ENCODE results near the gene KLF15. TPM values are rescaled to one million over a fixed set of nuclear protein-coding genes. Genes with fewer than 3 reads are reported as not detected.

KLF15 gene
- total RNA-seq, 1 donor from 2014 or later, result 0.14 TPM

GRCh38 chr3:126377211-126377610 lies 20.0 kb upstream of the KLF15 start:
- Mint-ChIP-seq H3K36me3 (ENCODE audit: low read depth) (no peaks in the 10 kb centered on the region), H3K27me3 (ENCODE audit: low read depth) (no peaks in the 10 kb centered on the region), H3K4me3 (ENCODE audit: low read depth) (no peak overlapping the region), H3K27ac (no peak overlapping the region), H3K4me1 (ENCODE audit: low read depth) (no peaks in the 10 kb centered on the region), H3K9me3 (no peaks in the 10 kb centered on the region)
- intact Hi-C loops (cut with micrococcal nuclease), result no loop called here
- no peak for DNase-seq (ENCODE audit: low spot score)

DNA sequence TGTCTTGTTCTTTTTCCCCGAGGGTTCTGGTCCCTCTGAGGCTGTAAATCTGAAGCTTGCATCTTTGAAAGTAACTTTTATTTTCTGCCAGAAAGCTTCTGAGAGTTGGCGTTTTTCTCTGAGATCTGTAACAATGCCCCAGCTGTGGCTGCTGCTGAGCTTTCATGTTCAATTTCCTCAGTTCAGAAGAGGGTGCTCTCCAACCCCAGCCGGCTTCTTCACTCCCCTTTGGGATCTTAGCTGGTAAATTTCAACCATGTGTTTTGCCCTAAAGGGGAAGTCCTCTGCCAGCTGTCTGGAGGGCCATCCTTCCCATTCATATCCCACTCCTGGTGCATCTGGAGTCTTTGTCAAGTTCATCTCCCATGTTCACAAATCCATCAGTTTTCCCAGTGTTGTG lies 19.2 kb upstream of the KLF15 start:
- no peaks in the 10 kb centered on the region for H3K4me1 Mint-ChIP-seq (ENCODE audit: low read depth)
- no peak overlapping the region for H3K4me3 Mint-ChIP-seq (ENCODE audit: low read depth)
- no peaks in the 10 kb centered on the region for H3K27me3 Mint-ChIP-seq (ENCODE audit: low read depth)
- no peaks in the 10 kb centered on the region for H3K36me3 Mint-ChIP-seq (ENCODE audit: low read depth)
- DNase-seq (ENCODE audit: low spot score), result no peak
- no peaks in the 10 kb centered on the region for H3K9me3 Mint-ChIP-seq
- intact Hi-C loops (cut with micrococcal nuclease), result no loop called here
- H3K27ac Mint-ChIP-seq, result no peak overlapping the region

- H3K27ac Mint-ChIP-seq, result no peak overlapping the region
- no peaks in the 10 kb centered on the region for H3K27me3 Mint-ChIP-seq (ENCODE audit: low read depth)
- no peak for DNase-seq (ENCODE audit: low spot score)
- H3K9me3 Mint-ChIP-seq, result no peaks in the 10 kb centered on the region
- H3K36me3 Mint-ChIP-seq (ENCODE audit: low read depth), result no peaks in the 10 kb centered on the region
- H3K4me1 Mint-ChIP-seq (ENCODE audit: low read depth), result no peaks in the 10 kb centered on the region
- no peak overlapping the region for H3K4me3 Mint-ChIP-seq (ENCODE audit: low read depth)
- intact Hi-C loops (cut with micrococcal nuclease), result no loop called here
Observed at GRCh38 chr3:126375835-126376331, 18.7 kb upstream of the KLF15 start.

DNA sequence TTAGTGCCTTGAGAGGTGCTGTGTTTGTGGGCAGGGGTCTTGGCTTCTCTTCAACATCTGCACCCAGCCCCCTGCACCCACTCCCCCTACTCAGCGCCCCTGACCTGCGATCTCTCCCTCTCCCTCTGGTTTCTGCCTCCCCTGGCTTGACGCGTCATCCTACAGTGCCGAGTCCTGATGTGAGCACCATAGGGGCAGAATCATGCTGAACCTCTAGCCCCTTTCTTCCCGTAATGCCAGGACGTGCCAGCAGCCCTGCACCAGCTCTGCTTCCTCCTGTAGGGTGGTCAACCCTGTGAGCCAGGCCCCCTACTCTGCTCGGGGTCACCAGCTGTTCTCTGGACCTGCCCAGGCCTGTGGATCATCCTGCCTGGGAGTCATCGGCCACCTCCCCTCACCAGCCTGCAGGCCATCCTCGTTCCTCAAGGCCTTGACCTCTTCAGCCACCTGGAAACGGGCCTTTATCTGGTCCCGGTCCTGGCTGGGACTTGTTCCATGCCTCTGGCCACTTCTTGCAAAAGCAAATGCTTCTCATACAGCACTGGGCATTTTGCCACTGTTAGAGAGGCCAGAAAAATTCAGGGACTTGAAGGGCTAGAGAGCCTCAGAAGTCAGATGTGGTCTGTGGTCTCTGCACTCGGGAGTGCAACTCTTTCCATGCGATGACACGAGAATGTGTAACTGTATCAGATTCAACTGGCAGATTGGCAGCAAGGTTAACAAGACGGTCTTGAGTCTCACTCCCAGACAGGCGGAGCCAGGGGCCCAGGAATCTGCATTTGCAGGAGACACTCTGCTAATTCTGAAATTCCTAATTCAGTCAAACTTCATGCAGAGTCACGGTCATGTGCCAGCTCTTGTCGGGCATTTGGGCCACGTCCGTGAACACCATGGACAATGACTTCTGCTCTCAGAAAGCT lies 16.7 kb upstream of the KLF15 start:
- Mint-ChIP-seq H3K4me1 (ENCODE audit: low read depth) (no peaks in the 10 kb centered on the region), H3K27me3 (ENCODE audit: low read depth) (no peaks in the 10 kb centered on the region), H3K9me3 (no peaks in the 10 kb centered on the region), H3K36me3 (ENCODE audit: low read depth) (no peaks in the 10 kb centered on the region), H3K4me3 (ENCODE audit: low read depth) (no peak overlapping the region), H3K27ac (no peak overlapping the region)
- DNase-seq (ENCODE audit: low spot score), result no peak
- intact Hi-C loops (cut with micrococcal nuclease), result no loop called here

- no peaks in the 10 kb centered on the region for H3K36me3 Mint-ChIP-seq (ENCODE audit: low read depth)
- H3K27ac Mint-ChIP-seq, result no peak overlapping the region
- DNase-seq (ENCODE audit: low spot score), result no peak
- no peak overlapping the region for H3K4me3 Mint-ChIP-seq (ENCODE audit: low read depth)
- intact Hi-C loops (cut with micrococcal nuclease), result no loop called here
- H3K9me3 Mint-ChIP-seq, result no peaks in the 10 kb centered on the region
- H3K4me1 Mint-ChIP-seq (ENCODE audit: low read depth), result no peaks in the 10 kb centered on the region
- no peaks in the 10 kb centered on the region for H3K27me3 Mint-ChIP-seq (ENCODE audit: low read depth)
Observed at GRCh38 chr3:126373146-126373613, 16.0 kb upstream of the KLF15 start.

DNA sequence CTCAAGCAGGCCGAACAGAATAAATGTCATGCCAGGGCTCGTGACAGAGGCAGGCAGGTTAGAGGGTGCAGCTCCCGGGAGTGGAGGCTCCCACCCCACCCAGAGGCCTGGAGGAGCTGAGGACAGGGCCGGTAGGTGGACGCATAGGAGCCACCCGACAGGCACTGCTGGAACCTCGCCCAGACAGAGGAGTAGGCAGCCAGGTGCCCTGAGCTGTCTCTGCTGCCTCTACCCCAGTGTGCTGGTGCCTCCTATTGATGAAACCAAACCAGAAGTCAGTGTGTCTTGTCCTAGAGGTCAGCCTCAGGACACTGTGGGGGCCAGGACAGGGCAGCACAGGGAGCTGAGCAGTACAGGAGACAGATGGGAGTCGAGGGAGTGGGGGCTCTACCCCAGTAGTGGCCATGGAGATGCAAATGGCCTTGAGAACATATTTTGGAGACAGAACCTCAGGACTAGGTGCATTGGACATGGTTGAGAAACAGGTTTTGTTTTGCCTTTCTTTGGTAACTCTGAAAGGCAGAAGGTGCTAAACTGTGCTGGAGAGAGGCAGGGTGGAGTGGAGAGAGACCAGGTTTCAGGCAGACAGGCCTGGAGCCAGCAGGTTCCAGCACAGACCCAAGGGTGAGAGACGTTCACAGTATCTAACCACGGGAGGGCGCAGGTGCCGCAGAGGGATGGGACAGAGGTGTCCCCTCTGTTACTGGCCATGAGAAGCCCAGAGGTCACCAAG lies 15.4 kb upstream of the KLF15 start:
- Mint-ChIP-seq H3K36me3 (ENCODE audit: low read depth) (no peaks in the 10 kb centered on the region), H3K9me3 (no peaks in the 10 kb centered on the region), H3K27me3 (ENCODE audit: low read depth) (no peaks in the 10 kb centered on the region), H3K27ac (no peak overlapping the region), H3K4me3 (ENCODE audit: low read depth) (no peak overlapping the region), H3K4me1 (ENCODE audit: low read depth) (no peaks in the 10 kb centered on the region)
- intact Hi-C loops (cut with micrococcal nuclease), result no loop called here
- DNase-seq (ENCODE audit: low spot score), result no peak

GRCh38 chr3:126371096-126371705 lies 14.0 kb upstream of the KLF15 start:
- intact Hi-C loops (cut with micrococcal nuclease), result no loop called here
- Mint-ChIP-seq H3K4me1 (ENCODE audit: low read depth) (no peaks in the 10 kb centered on the region), H3K9me3 (no peaks in the 10 kb centered on the region), H3K27ac (no peak overlapping the region), H3K36me3 (ENCODE audit: low read depth) (no peaks in the 10 kb centered on the region), H3K27me3 (ENCODE audit: low read depth) (no peaks in the 10 kb centered on the region), H3K4me3 (ENCODE audit: low read depth) (no peak overlapping the region)
- DNase-seq (ENCODE audit: low spot score), result no peak

DNA sequence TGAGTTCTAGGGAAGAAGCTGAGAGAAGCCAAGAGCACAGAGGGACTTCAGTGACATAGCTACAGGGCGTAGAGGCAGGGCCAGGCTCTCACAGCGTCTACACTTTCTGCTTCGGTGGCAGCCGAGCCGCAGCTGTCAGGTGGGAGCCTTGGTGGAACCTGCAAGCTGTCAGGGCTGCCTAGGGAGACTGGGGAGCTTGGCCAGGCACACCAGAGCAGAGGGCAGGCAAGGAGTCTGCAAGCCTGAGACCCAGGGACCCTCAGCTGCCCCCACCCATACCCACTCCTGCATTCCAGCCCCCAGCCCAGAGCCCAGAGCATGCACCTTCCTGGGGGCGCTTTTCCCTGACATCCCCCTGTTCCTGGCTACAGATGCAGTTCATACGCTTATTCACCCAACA lies 13.4 kb upstream of the KLF15 start:
- H3K27me3 Mint-ChIP-seq (ENCODE audit: low read depth), result no peaks in the 10 kb centered on the region
- no peak for DNase-seq (ENCODE audit: low spot score)
- H3K36me3 Mint-ChIP-seq (ENCODE audit: low read depth), result no peaks in the 10 kb centered on the region
- H3K9me3 Mint-ChIP-seq, result no peaks in the 10 kb centered on the region
- no peaks in the 10 kb centered on the region for H3K4me1 Mint-ChIP-seq (ENCODE audit: low read depth)
- H3K4me3 Mint-ChIP-seq (ENCODE audit: low read depth), result no peak overlapping the region
- intact Hi-C loops (cut with micrococcal nuclease), result no loop called here
- no peak overlapping the region for H3K27ac Mint-ChIP-seq

- Mint-ChIP-seq H3K36me3 (ENCODE audit: low read depth) (no peaks in the 10 kb centered on the region), H3K27ac (no peak overlapping the region), H3K4me3 (ENCODE audit: low read depth) (no peak overlapping the region), H3K9me3 (no peaks in the 10 kb centered on the region), H3K27me3 (ENCODE audit: low read depth) (no peaks in the 10 kb centered on the region), H3K4me1 (ENCODE audit: low read depth) (no peaks in the 10 kb centered on the region)
- no peak for DNase-seq (ENCODE audit: low spot score)
- intact Hi-C loops (cut with micrococcal nuclease), result no loop called here
Observed at GRCh38 chr3:126370055-126370454, 12.8 kb upstream of the KLF15 start.

DNA sequence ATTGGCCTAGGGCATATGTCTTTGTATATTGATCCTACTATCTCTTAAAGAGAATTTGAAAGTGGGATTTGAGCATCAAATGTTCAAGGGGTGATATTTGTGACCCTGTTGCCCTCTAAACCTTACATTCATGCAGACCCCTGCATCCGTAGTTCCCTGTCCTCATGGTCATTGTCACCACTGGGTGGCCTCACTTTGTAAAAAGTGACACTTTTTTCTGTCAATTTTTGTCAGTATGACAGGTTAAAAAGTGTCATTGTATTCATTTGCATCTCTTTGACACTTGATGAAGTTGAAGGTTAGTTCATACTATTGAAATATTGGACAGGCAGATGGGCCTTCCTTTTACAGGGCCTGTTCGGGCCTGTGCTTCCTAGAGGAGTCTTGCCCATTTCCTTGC lies 12.3 kb upstream of the KLF15 start:
- Mint-ChIP-seq H3K4me3 (ENCODE audit: low read depth) (no peak overlapping the region), H3K9me3 (no peaks in the 10 kb centered on the region), H3K27ac (no peak overlapping the region), H3K4me1 (ENCODE audit: low read depth) (no peaks in the 10 kb centered on the region), H3K27me3 (ENCODE audit: low read depth) (no peaks in the 10 kb centered on the region), H3K36me3 (ENCODE audit: low read depth) (no peaks in the 10 kb centered on the region)
- no peak for DNase-seq (ENCODE audit: low spot score)
- intact Hi-C loops (cut with micrococcal nuclease), result no loop called here

DNA sequence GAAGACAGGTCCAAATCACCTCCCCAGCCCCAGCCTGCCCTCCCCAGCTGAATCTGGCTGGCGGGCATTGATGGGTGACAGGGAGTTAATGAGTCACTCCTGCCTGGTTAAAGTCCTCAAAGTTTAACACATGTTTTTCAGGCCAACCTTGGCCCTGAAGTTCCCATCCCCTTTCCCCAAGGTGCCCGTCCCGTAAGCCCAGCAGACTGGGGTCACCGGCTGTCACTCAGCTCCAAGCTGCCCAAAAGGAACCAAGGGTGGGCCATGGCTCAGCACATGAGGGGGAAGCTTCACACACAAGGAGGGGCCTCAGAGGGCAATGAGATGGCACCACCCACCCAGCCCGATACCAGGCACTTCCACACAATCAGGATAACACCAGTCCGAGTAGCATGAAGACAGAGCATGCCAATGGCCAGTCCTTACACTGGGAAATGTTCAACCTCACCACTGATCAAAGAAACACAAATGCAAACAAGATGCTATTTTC lies 10.2 kb upstream of the KLF15 start:
- peaks cover 1% of the 10 kb centered on the region for H3K27me3 Mint-ChIP-seq (ENCODE audit: low read depth)
- no peak for DNase-seq (ENCODE audit: low spot score)
- no peaks in the 10 kb centered on the region for H3K36me3 Mint-ChIP-seq (ENCODE audit: low read depth)
- H3K4me1 Mint-ChIP-seq (ENCODE audit: low read depth), result peaks cover under 1% of the 10 kb centered on the region
- no peak overlapping the region for H3K27ac Mint-ChIP-seq
- H3K4me3 Mint-ChIP-seq (ENCODE audit: low read depth), result no peak overlapping the region
- H3K9me3 Mint-ChIP-seq, result no peaks in the 10 kb centered on the region
- intact Hi-C loops (cut with micrococcal nuclease), result no loop called here

GRCh38 chr3:126365351-126366277 lies 8.4 kb upstream of the KLF15 start:
- Mint-ChIP-seq H3K27me3 (ENCODE audit: low read depth) (peaks cover 6% of the 10 kb centered on the region), H3K4me3 (ENCODE audit: low read depth) (no peak overlapping the region), H3K9me3 (no peaks in the 10 kb centered on the region), H3K27ac (no peak overlapping the region), H3K4me1 (ENCODE audit: low read depth) (peaks cover 1% of the 10 kb centered on the region), H3K36me3 (ENCODE audit: low read depth) (no peaks in the 10 kb centered on the region)
- intact Hi-C loops (cut with micrococcal nuclease), result no loop called here
- DNase-seq (ENCODE audit: low spot score), result no peak

Data from activated T-helper 2 cell treated with anti-CD3 and anti-CD28 coated beads, Interferon-gamma antibody, Interleukin-2, Interleukin-4, amounts not matched to agents 10 μg/mL and 5 μg/mL and 100 μg/mL, durations not matched to agents 14 hours and 24 hours and 36 hours (primary cell).